Measurements from ENCODE around the gene TMOD2.
A peak's percentile ranks its signal among the peaks of the same experiment; 100 is the strongest.

The TMOD2 gene

DNA sequence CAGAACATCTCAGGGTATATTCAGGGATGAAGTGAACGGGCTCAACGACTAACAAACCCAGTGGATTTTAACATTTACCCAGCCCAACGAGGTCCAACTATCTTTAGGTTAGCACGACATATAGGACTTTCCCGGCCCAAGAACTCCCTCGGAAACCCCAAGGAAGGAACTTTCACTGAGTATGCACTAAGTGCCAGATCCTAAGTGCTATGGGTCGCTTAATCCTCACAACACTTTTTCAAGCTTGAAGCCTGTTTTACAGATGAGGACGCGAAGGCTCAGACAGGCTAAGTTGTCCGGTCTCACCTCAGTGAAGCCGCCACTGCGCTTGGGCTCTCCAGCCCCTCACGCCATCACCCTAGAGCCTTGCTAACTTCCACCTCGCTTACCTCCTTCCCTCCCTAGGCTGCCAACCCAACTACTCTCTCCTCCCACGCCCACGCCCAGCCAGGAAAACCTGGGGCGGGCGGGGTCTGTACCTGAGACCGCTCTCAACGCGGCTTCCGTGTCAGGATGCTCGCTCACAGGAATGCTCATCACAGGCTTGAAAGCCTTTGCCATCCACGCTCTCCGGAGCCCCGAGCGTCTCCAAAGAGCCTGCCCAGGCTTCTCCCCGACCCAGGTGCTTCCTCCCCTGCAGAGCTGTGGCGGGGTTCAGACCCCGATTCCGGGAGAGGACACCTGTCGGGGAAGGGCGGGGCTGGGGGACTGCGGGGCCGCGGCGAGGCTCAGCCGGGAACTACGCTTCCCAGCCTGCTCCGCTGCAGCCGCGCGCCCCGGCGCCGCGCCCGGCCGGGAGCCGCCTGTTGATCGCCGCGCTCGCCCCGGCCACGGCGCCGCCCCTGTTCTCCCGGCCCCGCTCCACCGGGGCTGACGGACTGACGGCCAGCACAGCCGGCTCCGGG, at the start of gene TMOD2:
TSS of gene TMOD2 (plus strand) at position 806 of the 905 bp plus-strand sequence. CDS start 14,845 bp downstream, outside the sequence.
- DNase-seq: no peak

DNA sequence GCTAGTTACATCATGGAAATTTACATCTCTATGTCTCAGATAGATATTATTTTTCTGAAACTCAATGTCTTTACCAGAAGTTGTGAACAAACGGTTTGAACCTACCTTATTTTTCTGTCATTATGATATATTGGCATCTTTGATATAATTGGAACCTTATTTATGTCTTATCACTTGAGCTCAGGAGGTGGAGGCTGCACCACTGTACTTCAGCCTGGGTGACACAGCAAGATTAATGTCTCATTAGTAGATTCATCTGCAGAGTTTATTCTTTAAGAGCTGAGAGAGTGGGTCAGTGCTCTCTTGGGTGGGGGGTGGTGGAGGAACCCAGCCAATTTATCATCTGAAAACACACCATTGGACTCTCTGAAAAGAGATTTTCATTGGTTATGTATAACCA, 48.7 kb upstream of the TMOD2 start:
- DNase-seq: peak; percentile 84

DNA sequence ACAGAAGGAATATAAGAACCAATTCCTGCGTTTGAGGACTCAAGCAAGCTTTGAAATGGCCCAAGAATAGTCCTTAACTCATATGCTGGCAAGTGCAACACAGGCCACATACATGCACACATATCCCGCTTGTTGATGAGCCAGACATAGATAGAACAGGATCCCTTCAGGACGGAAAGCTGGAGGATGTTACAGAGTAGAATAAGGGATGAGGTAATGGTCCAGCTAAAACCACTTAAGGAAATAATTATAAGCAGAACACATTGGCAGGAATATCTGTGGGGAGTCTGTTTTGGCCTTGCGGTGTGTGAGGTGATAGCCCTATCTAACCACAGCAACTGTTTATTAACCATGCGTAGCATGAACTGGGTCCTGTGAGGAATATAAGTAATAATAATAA, 45.1 kb upstream of the TMOD2 start:
- peak; percentile 72 for DNase-seq

DNA sequence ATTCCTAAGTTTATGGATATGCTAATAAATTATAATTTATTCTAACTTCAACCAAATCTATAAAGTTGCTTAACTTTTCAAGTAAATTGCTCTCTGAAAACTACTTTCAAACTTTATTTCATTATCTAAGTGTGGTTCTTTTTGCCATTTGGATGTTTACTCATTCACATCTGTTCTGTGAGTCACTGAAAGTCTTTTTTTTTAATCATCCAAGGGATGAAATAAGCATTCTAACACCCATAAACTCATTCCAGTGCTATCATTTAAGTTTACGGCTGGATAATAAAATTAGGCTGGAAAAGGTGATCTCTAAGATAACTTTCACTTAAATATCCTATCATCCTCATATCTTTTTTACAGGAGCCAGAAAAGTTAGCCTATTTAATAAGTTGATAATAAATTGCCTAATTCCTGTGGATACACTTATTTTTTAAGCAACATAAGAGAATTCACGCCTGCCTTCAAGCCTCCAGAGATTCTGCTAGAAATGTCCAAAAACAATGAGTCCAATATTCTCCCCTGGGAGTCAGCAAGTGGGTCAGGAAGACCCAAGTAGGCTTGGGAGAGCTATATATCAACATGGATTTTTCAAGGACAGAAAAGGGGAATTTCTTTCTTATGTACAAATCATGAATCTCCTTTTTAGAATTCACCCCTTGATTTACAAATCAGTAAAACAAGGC, 44.3 kb upstream of the TMOD2 start:
- no peak for DNase-seq

DNA sequence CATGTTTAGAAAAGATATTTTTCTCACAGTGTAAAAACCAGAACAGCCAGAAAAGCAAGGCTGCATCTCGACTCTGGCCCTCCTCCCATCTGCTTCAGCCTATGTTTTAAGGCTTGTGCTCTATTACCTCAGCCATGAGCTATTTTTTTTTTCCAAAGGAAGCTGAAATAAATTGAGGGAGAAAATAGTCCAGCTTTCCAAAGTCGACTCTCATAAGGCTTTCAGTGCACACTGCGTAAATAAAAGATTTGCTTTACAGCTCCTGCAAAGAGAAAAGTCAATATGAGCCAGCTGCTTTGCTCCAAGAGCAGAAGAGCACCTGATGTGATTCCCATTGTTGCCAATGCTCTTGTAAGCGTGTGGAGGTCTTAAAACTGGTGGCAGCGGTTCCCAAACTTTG, 43.4 kb upstream of the TMOD2 start:
- DNase-seq: no peak

DNA sequence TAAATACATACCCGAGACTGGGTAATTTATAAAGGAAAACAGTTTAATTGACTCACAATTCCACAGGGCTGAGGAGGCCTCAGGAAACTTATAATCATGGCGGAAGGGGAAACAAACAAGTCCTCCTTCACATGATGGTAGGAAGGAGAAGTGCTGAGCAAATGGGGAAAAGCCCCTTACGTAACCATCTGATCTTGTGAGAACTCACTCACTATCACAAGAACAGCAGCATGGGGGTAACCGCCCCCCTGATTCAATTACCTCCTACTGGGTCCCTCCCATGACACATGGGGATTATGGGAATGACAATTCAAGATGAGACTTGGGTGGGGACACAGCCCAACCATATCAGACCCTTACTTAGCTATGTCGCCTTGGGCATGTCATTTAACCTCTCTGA, 42.4 kb upstream of the TMOD2 start:
- no peak for DNase-seq

DNA sequence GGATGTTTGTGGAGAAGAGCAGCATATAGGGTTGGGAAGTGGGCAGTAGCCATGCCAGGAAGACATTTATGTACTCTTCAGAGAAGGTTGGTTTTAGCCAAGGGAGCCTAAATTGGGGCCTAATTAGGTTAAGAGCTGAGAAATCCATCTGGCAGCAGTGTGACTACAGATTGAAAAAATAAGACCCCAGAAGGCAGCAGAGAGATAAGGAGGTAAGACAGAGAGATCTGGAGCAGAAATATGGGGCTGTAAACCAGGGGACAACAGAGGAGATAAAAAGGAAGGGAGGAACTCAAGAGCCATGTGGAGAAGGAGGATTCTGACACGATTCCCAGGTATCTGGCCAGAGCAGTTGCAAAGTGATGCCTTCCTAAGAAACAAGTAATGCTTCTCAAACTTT, 37.2 kb upstream of the TMOD2 start:
- DNase-seq: no peak

DNA sequence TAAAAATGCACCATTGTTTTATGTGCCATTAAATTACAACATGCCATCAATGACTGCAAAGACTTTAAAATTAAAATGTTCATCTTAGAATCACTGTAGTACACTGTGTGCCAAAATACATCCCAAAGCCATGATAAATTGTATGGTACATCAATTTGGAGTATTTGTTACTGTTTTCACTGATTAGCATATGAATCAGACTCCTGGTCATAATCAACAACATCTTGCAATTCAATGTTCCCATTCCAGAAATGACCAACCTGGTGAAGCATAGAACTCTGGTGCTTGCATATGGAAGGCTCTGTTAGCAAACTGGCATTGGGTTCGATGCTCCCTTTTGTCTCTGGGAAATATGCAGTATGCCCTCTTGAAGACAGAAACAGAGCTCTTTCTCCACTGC, 36.5 kb upstream of the TMOD2 start:
- no peak for DNase-seq

DNA sequence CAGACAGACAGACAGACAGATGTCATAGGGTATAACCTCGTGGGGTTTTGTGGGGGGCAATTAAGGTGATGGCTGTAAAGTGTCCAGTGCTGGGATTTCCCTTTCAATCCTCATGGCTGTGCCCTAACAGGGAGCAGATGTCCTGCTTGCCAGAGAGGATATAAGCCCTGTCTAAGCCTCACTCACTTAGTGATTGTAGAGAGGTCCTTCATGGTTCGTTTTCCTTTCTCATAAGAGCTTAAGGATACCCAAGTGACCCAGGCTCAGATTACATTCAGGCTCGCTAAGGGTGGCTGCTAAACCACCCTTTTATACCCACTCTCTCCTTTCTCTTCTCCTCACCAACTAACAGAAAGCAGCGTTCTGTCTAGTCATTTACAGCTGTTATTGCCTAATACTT, 33.2 kb upstream of the TMOD2 start:
- no peak for DNase-seq

DNA sequence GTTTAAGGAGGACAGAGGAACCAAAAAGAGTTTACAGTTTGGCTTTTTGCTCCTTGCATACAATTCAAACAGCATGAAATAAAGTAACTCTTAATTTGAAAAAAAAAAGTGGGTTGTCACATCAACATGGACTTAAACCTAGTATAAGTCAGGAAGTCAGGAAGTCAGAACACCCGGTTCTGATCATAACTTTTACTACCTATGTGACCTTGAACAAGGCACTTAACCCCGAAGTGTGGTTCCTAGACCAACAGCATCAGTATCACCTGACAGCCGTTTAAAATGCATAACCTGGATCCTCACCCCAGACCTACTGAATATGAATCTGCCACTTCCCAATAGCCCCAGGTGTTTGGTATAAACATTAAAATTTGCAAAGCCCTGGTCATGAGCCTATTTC, 32.7 kb upstream of the TMOD2 start:
- no peak for DNase-seq

DNA sequence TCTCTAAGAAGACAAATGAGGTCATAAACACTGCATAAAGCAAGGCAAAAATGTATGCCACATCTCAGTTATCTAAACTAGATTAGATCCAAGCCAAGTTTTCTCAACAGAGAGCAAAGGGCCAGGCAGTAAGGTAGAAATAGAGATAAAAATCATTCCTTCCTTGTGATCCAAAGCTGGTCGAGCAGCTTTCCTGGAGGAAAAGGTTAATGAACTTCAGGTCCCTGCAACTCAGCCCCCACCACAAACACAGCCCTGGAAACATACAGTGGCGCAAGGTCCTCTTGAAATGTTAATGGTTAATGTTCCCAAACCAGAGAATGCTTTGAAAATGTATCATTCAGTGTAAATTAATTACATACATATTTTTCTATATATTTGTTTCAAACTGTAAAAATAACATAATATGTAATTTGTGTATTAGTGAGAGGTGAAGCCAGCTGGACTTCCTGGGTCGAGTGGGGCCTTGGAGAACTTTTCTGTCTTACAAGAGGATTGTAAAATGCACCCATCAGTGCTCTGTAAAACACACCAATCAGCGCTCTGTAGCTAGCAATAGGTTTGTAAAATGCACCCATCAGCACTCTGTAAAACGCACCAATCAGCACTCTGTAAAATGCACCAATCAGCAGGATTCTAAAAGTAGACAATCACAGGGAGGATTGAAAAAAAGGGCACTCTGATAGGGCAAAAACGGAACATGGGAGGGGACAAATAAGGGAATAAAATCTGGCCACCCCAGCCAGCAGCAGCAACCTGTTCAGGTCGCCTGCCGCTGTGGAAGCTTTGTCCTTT, 31.0 kb upstream of the TMOD2 start:
- DNase-seq: no peak

DNA sequence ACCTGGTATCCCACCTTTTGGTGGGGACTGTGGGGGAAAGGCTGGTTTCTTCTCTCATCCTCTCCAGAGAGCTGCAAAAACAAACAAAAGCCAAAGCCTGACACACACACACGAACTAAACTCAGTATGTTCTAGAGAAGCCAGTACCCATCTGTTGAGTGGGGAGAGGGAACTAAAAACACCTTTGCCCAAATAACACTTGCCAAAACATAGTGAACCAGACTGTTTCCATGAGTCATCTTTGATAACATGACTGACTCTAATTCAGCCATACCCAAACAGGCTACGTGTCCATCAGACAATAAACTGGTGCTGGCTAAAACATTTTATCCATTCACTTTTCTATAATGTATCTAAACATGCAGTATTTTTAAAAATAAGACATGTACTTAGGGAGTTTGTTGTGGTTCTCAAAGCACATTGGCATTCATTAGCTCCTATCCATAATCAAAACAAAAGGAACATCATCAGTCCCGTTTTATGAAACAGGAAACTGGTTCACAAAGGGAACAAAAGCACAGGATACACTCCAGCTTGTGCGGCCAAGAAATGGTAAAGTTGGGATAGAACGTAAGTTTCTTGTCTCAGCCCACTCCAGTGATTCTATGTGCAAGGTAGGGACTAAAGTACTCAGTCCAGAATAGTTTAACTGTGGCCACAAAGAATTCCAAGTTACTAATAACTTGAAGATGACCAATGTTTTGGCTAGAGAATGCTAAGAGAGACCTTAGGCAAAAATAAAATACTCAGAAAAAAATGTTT, 30.0 kb upstream of the TMOD2 start:
- DNase-seq: no peak

DNA sequence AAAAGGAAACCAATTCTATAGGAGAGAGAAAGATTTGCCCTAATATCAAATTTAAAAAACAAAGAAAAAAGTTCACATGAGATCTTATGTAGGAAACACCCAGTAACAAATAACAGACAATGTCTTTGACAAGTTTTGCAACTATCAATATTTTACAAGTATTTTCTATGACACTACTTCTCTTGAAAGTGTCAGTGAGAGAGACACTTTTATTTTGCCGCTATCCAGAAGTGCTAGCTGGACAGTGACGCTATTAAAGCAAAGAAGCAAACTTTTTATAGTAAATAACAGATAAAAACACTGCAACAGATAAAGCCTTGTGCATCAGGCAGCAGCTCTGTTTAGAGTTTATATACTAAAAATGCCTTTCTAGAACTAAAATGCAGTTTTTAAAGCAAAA, 27.2 kb upstream of the TMOD2 start:
- no peak for DNase-seq

DNA sequence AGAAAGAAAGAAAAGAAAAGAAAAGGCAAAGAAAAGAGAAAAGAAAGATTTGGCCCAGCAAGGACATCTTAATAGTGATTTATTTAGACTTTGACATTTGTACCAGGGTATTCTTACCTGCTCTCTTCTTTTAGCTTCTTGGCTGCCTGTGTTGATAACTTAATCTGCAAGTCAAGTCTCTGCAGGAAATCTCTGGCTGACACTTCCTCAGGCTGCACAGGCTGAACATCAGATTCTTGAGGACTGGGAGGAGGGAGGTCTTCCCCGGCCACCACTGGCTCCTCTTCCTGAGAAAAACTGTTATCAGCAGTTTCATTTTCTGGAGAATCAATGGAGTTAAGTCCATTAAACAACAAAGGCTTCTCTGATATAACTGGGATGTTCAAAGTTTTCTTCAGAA, 26.7 kb upstream of the TMOD2 start:
- no peak for DNase-seq

DNA sequence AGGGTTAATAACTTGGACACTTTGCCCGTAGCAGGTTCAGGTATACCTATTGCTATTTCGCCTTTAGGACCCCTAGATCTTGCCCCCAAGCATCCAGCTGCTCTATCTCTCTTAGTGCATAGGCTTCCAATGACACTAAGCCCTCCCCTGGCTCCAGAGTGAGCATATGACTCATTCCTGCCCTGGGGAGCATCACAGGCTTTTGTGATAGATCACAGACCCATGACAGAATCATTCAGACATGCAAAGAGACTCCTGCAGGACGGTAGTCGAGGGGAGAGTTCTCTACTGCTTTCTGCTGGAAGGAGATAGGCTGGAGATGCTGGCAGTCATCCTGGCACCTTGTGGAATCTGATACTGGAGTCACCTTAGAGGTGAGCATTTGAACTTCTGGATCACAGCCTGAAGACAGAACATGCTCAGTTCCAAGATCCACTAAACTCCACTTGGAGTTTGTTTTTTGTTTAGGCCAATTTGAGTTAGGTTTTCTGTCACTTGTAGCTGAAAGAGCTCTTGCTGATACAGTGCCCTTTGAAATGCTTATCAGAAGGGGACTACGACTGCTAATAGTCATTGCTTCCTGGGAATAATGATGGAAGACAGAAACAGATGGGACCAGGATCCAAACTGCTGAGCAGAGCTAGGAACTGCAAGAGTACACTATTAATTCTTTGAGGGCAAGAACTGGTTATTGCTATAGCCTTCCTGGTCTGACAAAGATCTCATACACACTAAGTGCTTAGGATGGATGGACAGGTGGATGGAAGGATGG, 24.9 kb upstream of the TMOD2 start:
- DNase-seq: peak; percentile 35

DNA sequence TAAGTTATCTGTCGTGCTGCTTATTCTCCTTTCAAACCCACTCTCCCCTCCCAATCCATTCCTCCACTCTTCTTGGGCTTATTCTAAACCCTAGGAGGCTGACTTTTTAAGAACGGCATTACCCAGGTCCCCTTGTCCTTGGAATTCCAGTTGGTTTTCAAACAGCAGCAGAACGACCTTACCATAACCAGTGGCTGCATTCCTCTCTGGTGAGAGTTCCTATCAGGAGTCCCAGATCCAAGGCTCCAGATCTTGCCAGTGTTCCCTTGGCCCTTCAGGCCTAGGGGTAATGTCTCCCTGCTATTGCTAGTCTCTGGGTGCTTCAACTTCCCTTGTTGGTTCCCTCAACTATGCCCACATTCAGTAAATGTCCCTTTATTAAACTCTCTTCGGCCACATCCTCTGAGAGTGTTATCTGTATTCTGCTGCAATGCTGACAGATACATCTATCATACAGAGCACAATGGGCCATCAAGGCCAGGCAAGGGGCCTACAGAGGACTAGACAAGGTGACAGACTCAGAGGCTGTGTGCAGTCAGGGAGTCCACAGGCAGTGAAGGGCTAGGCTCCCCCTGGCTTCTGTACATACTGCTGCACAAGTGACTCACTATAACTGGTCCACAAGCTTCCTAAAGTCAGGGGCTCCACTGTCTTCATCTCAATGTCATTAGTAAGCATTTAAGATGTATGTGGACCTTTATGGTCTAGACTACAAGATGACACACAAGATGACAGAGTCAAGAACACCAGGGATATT, 24.1 kb upstream of the TMOD2 start:
- DNase-seq: peak; percentile 25

DNA sequence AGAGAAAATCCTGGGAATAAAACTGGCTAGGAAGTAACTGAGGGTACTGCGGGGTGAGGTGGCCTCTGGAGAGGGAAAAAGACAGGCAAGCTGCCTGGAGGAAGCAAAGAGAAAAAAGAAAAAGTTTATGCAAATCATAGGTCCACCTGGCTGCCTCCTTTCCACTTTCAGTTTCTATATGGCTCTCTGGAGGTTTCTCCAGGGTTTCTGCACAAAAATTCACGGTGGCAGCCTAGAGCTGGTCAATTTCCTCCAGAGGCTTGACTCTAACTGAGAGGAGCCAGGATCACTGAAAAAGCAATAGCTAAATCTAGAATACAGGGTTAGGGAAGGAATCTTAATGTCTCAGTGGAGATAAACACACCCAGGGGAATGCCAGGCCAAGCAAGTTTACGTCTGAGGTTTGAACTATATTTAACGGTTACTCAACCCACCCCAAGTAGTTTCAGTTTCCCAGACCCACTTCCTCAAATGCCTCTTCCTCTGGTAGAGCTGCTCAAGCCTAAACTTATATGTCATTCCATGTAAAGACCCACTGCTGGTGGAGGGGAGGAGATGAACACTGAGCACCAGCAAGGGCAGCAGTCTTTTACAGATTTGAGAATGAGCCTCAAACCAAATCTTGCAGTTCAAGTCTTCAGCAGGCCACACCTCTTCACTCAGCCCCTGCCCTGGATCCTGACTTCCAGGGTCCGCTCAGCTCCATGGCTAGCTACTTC, 19.7 kb upstream of the TMOD2 start:
- peak; percentile 73 for DNase-seq

DNA sequence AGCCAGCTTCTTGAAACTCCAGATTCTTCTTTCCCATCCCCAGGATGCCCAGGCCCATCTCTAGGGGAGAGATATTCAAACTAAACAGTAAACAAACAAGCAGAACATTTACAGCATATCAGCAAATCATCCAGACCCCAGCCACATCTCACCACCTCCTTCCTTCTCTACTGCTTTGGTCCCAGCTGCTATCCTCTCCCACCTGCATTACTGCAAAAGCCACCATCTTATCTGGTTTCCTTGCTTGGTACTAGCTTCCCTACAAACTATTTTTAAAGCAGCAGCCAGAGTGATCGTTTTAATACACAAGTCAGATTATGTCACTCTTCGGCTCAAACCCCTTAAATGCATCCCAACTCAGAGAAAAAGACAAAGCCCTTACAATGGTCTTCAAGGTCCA, 18.8 kb upstream of the TMOD2 start:
- DNase-seq: no peak

DNA sequence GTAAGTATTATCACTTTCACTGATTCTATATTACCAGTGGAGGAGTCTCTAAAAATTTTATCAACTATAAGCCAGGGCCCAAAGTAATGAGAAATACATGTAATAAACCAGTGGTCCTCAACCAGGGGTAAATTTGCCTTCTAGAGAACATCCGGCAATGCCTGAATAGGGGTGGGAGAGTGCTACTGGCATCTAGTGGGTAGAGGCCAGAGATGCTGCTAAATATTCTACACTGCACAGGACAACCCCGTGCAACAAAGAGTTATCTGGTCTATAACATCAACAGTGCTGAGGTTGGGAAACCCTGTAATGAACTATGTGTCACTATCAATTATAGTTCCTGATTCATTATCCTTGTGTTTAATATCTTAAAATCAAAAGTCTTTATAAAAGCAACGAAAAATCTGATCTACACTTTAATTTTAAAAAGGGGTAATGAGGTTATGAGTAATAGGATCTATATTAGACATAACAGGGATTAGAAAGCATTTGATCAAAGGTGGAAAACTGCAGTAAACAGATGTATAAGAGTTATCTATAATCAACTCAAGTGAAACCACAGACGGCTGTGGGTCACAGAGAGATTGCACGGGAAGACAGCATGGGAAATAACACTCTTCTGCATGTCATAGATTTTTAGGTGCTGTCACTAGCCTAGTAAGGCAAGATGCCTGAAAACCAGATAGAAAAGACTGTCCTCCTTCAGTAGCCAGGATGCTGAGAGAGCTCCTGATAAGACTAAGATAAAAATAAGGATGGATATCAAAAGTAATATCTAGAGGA, 16.0 kb upstream of the TMOD2 start:
- peak; percentile 68 for DNase-seq

DNA sequence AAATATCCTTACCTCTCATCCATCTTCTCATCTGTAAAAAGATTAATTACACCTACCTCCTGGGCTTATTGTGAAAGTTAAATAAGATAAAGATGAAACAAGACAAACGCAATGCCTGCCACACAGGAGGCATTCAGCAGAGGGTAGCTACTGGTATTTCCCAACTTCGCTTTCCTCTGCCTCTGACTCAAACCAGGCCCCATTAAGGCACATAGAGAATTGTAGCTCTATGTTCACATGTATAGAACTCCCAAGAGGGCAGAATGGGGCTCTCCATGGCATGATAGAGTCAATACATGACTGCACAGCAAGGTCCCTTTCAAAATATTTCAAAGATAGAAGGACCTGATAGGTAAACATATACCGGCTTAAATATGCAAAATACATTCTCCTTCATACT, 15.3 kb upstream of the TMOD2 start:
- peak; percentile 35 for DNase-seq

Measured in hematopoietic multipotent progenitor cell treated with erythropoietin and hydrocortisone succinate and interleukin-3 and kit ligand, for 6 days (in vitro differentiated cells).